ENCODE results near the gene MAPRE2.

Gene MAPRE2

GRCh38 chr18:35000457-35000856, 40.8 kb upstream of the MAPRE2 start:
- Histone ChIP-seq H3K79me2 (ENCODE audit: control insufficient read depth, low read length) (no peaks in the 10 kb centered on the region), H3K4me2 (ENCODE audit: low read length) (no peak overlapping the region), H3K27ac (ENCODE audit: low read depth, low read length) (no peak overlapping the region), H4K20me1 (ENCODE audit: control insufficient read depth, insufficient read depth, low read depth, low read length) (no peaks in the 10 kb centered on the region), H3K36me3 (ENCODE audit: control insufficient read depth, low read length) (no peaks in the 10 kb centered on the region), H3K4me1 (ENCODE audit: control insufficient read depth, low read length) (no peaks in the 10 kb centered on the region), H3K9me3 (ENCODE audit: control insufficient read depth, insufficient read depth, low read length) (no peaks in the 10 kb centered on the region), H3K27me3 (ENCODE audit: control insufficient read depth, low read length) (no peaks in the 10 kb centered on the region), H3K9me2 (replicated peaks; ENCODE audit: control insufficient read depth, low read length) (no peaks in the 10 kb centered on the region), H3F3A (ENCODE audit: control insufficient read depth, insufficient read depth) (peaks cover 2% of the 10 kb centered on the region; the same call in 1 of the 2 replicates), H3K4me3 (ENCODE audit: low read length) (no peak overlapping the region)
- no peak for TF ChIP-seq CTCF (IDR thresholded peaks at IDR 0.05; ENCODE audit: low read depth, low read length, poor library complexity, severe bottlenecking)

GRCh38 chr18:35002120-35002519, 39.1 kb upstream of the MAPRE2 start:
- Histone ChIP-seq H3K4me1 (ENCODE audit: control insufficient read depth, low read length) (peaks cover 10% of the 10 kb centered on the region), H3F3A (ENCODE audit: control insufficient read depth, insufficient read depth) (peaks cover 4% of the 10 kb centered on the region; the same call in 1 of the 2 replicates), H3K36me3 (ENCODE audit: control insufficient read depth, low read length) (no peaks in the 10 kb centered on the region), H3K27me3 (ENCODE audit: control insufficient read depth, low read length) (no peaks in the 10 kb centered on the region), H3K4me2 (ENCODE audit: low read length) (no peak overlapping the region), H3K27ac (ENCODE audit: low read depth, low read length) (no peak overlapping the region), H3K79me2 (ENCODE audit: control insufficient read depth, low read length) (no peaks in the 10 kb centered on the region), H3K9me3 (ENCODE audit: control insufficient read depth, insufficient read depth, low read length) (no peaks in the 10 kb centered on the region), H4K20me1 (ENCODE audit: control insufficient read depth, insufficient read depth, low read depth, low read length) (no peaks in the 10 kb centered on the region), H3K4me3 (ENCODE audit: low read length) (no peak overlapping the region), H3K9me2 (replicated peaks; ENCODE audit: control insufficient read depth, low read length) (no peaks in the 10 kb centered on the region)
- TF ChIP-seq CTCF (IDR thresholded peaks at IDR 0.05; ENCODE audit: low read depth, low read length, poor library complexity, severe bottlenecking) = no peak
- TF ChIP-seq EZH2phosphoT487 (IDR thresholded peaks at IDR 0.05; ENCODE audit: borderline replicate concordance, low read length) = no peak

GRCh38 chr18:35005963-35006577, 35.1 kb upstream of the MAPRE2 start:
- Histone ChIP-seq H3K9me3 (ENCODE audit: control insufficient read depth, insufficient read depth, low read length) (no peaks in the 10 kb centered on the region), H3K36me3 (ENCODE audit: control insufficient read depth, low read length) (no peaks in the 10 kb centered on the region), H3F3A (ENCODE audit: control insufficient read depth, insufficient read depth) (0 out of 2 replicates have a peak, but pooled peaks cover 2% of the 10 kb centered on the region), H3K4me2 (ENCODE audit: low read length) (no peak overlapping the region), H3K27me3 (ENCODE audit: control insufficient read depth, low read length) (no peaks in the 10 kb centered on the region), H3K9me2 (replicated peaks; ENCODE audit: control insufficient read depth, low read length) (no peaks in the 10 kb centered on the region), H3K27ac (ENCODE audit: low read depth, low read length) (no peak overlapping the region), H4K20me1 (ENCODE audit: control insufficient read depth, insufficient read depth, low read depth, low read length) (no peaks in the 10 kb centered on the region), H3K79me2 (ENCODE audit: control insufficient read depth, low read length) (no peaks in the 10 kb centered on the region), H3K4me3 (ENCODE audit: low read length) (no peak overlapping the region), H3K4me1 (ENCODE audit: control insufficient read depth, low read length) (peaks cover 10% of the 10 kb centered on the region)
- peak; percentile 66 for TF ChIP-seq CTCF (IDR thresholded peaks at IDR 0.05; ENCODE audit: low read depth, low read length, poor library complexity, severe bottlenecking)
- TF ChIP-seq EZH2phosphoT487 (IDR thresholded peaks at IDR 0.05; ENCODE audit: borderline replicate concordance, low read length) = no peak
